Mucosa of rectum (tissue), 2 donors: ENCODE measurements around the gene MRPL22.
"Not testable (repeated sequence)": the region's sequence is repeated elsewhere in the genome, so short reads cannot be mapped to it uniquely, and the experiment has no call there.

ENCODE experiments used
- H3K27ac ChIP-seq, 2 donors: one replicate each; pipeline ENCODE4 v1.7.0; 2013; ENCODE audit warnings: inconsistent platforms in 2 of 2, low read depth in 2 of 2, low read length in 2 of 2
- H3K27me3 ChIP-seq, 2 donors: one replicate each; pipeline ENCODE4 v1.7.0; 2013; ENCODE audit warnings: low read length in 2 of 2; ENCODE audit not compliant: control insufficient read depth in 2 of 2, insufficient read depth in 2 of 2
- H3K36me3 ChIP-seq, 2 donors: one replicate each; pipeline ENCODE4 v1.7.0; 2013; ENCODE audit warnings: low read length in 2 of 2; ENCODE audit not compliant: control insufficient read depth in 2 of 2, insufficient read depth in 2 of 2
- H3K4me1 ChIP-seq, 2 donors: one replicate each; pipeline ENCODE4 v1.7.0; 2013; ENCODE audit warnings: low read length in 2 of 2, mild to moderate bottlenecking in 1 of 2; ENCODE audit not compliant: control insufficient read depth in 2 of 2, insufficient read depth in 2 of 2
- H3K4me3 ChIP-seq, 2 donors: one replicate each; pipeline ENCODE4 v1.7.0; 2013; ENCODE audit warnings: low read length in 2 of 2
- H3K9ac ChIP-seq, 2 donors: one replicate each; pipeline ENCODE4 v1.7.0; 2013; ENCODE audit warnings: low read length in 2 of 2, low read depth in 1 of 2, mild to moderate bottlenecking in 1 of 2
- H3K9me3 ChIP-seq, 2 donors: one replicate each; pipeline ENCODE4 v1.7.0; 2013; ENCODE audit warnings: low read length in 2 of 2; ENCODE audit not compliant: control insufficient read depth in 2 of 2
- donor health status: healthy.
- donor health status: Normal muscosa, but diverticular disease.

The MRPL22 gene

GRCh38 chr5:154984946-154985516 lies 44.2 kb downstream of the MRPL22 start:
- Histone ChIP-seq H3K9ac (no peak overlapping the region), H3K27me3 (no peaks in the 10 kb centered on the region), H3K27ac (no peak overlapping the region), H3K36me3 (no peaks in the 10 kb centered on the region), H3K4me3 (no peak overlapping the region), H3K4me1 (no peaks in the 10 kb centered on the region), H3K9me3 (no peaks in the 10 kb centered on the region)

- H3K36me3 ChIP-seq, result no peaks in the 10 kb centered on the region
- no peaks in the 10 kb centered on the region for H3K27me3 ChIP-seq
- H3K27ac ChIP-seq, result no peak overlapping the region
- no peak overlapping the region for H3K9ac ChIP-seq
- H3K4me1 ChIP-seq, result no peaks in the 10 kb centered on the region
- no peak overlapping the region for H3K4me3 ChIP-seq
- no peaks in the 10 kb centered on the region for H3K9me3 ChIP-seq
These were observed 45.3 kb downstream of the MRPL22 start for GRCh38 chr5:154986151-154986550.

DNA sequence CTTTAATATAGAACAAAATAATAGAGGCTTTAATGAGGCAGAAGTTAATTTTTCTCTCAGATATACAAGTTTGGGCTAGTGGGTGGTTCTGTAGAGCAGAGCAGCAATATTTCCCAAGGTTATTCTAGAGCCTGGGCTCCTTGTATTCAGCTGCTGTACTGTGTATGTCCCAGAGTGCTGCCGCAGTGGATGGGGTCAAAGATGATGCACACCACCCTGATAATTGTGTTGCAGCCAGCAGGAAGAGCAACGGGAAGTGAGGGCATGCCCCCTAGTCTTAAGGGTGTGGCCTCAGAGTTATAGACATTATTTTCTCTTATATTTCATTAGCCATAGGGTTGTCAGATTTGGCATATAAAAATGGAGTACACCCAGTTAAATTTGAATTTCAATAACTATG lies 48.8 kb downstream of the MRPL22 start:
- Histone ChIP-seq H3K9me3 (no peaks in the 10 kb centered on the region), H3K27ac (no peak overlapping the region), H3K9ac (no peak overlapping the region), H3K4me1 (no peaks in the 10 kb centered on the region), H3K4me3 (no peak overlapping the region), H3K36me3 (no peaks in the 10 kb centered on the region), H3K27me3 (no peaks in the 10 kb centered on the region)

DNA sequence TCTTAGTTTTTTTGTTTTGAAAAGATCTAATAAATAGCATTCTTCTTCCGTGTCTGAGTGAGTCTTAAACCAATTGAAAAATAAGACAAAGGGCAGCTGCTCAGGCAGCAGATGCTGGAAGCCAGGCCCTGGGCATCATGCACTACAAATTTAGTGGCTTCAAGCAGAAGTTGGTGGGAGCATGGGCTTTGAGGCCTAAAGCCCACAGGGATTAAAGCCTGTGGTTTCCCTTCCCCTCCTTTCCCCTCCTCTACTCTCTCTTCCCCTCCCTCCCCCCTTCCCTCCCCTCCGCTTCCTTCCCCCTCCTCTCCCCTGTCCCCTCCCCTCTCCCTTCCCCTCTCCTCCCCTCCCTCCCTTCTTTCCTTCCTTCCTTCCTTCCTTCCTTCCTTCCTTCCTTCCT lies 52.6 kb downstream of the MRPL22 start:
- Histone ChIP-seq H3K4me3 (no peak overlapping the region), H3K36me3 (no peaks in the 10 kb centered on the region), H3K4me1 (no peaks in the 10 kb centered on the region), H3K27ac (no peak overlapping the region), H3K9me3 (no peaks in the 10 kb centered on the region), H3K27me3 (no peaks in the 10 kb centered on the region), H3K9ac (no peak overlapping the region)

GRCh38 chr5:154995679-154996078 lies 54.8 kb downstream of the MRPL22 start:
- H3K27ac ChIP-seq, result no peak overlapping the region
- H3K9ac ChIP-seq, result no peak overlapping the region
- H3K27me3 ChIP-seq, result no peaks in the 10 kb centered on the region
- H3K4me3 ChIP-seq, result no peak overlapping the region
- no peaks in the 10 kb centered on the region for H3K36me3 ChIP-seq
- H3K4me1 ChIP-seq, result no peaks in the 10 kb centered on the region
- no peaks in the 10 kb centered on the region for H3K9me3 ChIP-seq

DNA sequence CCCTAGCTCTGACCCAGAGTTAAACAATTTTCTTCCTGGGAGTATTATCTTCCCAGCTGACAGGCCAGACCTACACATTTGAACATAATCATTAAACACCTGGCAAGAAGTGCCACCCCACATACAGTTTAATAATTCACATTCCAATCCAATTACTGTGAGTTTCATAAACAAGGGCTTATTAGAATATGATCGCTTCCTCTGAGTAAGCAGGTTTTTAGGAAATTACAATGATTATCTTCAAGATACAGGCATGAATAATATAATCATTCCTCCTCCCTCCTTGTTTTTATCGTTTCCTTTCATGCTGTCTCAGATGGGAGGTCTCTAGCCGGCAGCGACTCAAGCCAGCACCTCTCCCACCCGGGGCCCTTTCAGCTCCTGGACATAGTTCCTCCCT lies 56.9 kb downstream of the MRPL22 start:
- H3K4me3 ChIP-seq, result no peak overlapping the region
- no peaks in the 10 kb centered on the region for H3K4me1 ChIP-seq
- H3K36me3 ChIP-seq, result no peaks in the 10 kb centered on the region
- no peaks in the 10 kb centered on the region for H3K27me3 ChIP-seq
- no peaks in the 10 kb centered on the region for H3K9me3 ChIP-seq
- no peak overlapping the region for H3K27ac ChIP-seq
- no peak overlapping the region for H3K9ac ChIP-seq

- H3K36me3 ChIP-seq, result no peaks in the 10 kb centered on the region
- no peak overlapping the region for H3K9ac ChIP-seq
- no peaks in the 10 kb centered on the region for H3K9me3 ChIP-seq
- no peaks in the 10 kb centered on the region for H3K4me1 ChIP-seq
- no peaks in the 10 kb centered on the region for H3K27me3 ChIP-seq
- no peak overlapping the region for H3K27ac ChIP-seq
- no peak overlapping the region for H3K4me3 ChIP-seq
These were observed 59.0 kb downstream of the MRPL22 start for GRCh38 chr5:154999865-155000264.

DNA sequence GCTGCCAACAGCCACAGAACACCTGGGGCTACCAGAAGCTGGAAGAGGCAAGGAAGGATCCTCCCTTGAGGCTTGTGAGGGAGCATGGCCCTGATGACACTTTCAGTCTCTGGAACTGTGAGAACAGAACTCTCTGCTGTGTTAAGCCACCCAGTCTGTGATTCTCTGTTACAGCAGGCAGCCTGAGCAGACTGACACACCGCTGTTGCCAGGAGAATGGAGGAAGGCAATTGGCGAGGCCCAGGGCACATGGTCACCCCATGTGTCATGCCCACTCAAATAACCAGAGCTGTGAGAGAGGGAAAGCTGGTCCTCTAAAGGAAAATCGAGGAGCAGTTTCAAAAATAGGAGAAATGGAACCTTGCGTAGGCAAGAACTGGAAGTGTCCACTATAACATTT lies 60.6 kb downstream of the MRPL22 start:
- H3K36me3 ChIP-seq, result no peaks in the 10 kb centered on the region
- no peaks in the 10 kb centered on the region for H3K4me1 ChIP-seq
- H3K9ac ChIP-seq, result no peak overlapping the region
- H3K4me3 ChIP-seq, result no peak overlapping the region
- no peaks in the 10 kb centered on the region for H3K27me3 ChIP-seq
- H3K27ac ChIP-seq, result no peak overlapping the region
- no peaks in the 10 kb centered on the region for H3K9me3 ChIP-seq

- not testable (repeated sequence) for H3K4me1 ChIP-seq, H3K27me3 ChIP-seq, H3K9me3 ChIP-seq, H3K36me3 ChIP-seq, H3K27ac ChIP-seq, H3K4me3 ChIP-seq, H3K9ac ChIP-seq
These were observed 61.8 kb downstream of the MRPL22 start for GRCh38 chr5:155002722-155003121.

DNA sequence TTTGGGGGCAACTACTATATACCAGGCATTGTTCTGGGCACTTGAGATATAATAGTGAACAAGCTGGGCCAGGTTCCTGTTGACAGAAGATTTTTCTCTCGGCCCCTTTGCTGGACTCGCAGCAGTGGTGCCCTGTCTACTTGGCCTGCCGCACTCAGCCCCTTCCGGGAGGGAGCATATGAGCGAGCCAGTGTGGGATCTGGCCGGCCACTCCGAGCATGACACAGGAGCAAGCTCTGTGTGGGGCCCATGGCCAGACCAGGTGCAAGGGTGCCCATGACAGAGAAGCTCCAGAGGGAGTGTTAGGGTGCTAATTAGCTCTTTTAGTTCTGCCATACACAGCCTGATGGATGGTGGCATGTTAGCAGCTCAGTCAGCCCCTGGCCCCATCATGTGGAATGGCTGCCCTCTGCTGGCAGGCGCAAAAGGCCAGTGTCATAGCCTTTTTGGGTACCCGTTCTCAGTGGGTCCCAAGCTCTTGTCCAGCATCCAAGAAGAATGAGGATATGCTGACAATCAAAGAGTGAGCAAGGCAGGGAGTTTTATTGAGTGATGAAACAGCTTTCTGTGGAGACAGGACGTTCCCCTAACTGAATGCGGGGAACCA lies 63.4 kb downstream of the MRPL22 start:
- Histone ChIP-seq H3K36me3 (no peaks in the 10 kb centered on the region), H3K9ac (no peak overlapping the region), H3K4me1 (no peaks in the 10 kb centered on the region), H3K9me3 (no peaks in the 10 kb centered on the region), H3K27ac (no peak overlapping the region), H3K4me3 (no peak overlapping the region), H3K27me3 (no peaks in the 10 kb centered on the region)

GRCh38 chr5:155006265-155006664 lies 65.4 kb downstream of the MRPL22 start:
- not testable (repeated sequence) for H3K27ac ChIP-seq, H3K9ac ChIP-seq, H3K27me3 ChIP-seq, H3K9me3 ChIP-seq, H3K36me3 ChIP-seq, H3K4me3 ChIP-seq, H3K4me1 ChIP-seq
